Measurements from ENCODE around the gene NAMPT.
A peak's percentile ranks its signal among the peaks of the same experiment; 100 is the strongest.
"Not testable (repeated sequence)": the region's sequence is repeated elsewhere in the genome, so short reads cannot be mapped to it uniquely, and the experiment has no call there.

Gene NAMPT

DNA sequence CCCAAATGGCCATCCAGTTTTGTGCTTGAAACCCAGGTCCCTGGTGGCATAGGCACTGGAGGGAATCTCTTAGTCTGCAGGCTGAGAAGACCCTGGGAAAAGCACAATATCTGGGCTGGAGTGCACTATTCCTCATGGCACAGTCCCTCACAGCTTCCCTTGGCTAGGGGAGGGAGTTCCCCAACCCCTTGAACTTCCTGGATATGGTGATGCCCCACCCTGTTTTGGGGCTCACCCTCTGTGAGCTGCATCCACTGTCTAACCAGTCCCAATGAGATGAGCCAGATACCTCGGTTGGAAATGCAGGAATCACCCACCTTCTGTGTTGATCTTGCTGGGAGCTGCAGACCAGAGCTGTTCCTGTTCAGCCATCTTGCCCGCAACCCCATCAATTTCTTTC is 19.8 kb upstream of the NAMPT start:
- DNase-seq (ENCODE audit: low read depth), result no peak

DNA sequence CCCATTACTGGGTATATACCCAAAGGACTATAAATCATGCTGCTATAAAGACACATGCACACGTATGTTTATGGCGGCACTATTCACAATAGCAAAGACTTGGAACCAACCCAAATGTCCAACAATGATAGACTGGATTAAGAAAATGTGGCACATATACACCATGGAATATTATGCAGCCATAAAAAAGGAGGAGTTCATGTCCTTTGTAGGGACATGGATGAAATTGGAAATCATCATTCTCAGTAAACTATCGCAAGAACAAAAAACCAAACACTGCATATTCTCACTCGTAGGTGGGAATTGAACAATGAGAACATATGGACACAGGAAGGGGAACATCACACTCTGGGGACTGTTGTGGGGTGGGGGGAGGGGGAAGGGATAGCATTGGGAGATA is 13.8 kb upstream of the NAMPT start:
- not testable (repeated sequence) for DNase-seq (ENCODE audit: low read depth)

DNA sequence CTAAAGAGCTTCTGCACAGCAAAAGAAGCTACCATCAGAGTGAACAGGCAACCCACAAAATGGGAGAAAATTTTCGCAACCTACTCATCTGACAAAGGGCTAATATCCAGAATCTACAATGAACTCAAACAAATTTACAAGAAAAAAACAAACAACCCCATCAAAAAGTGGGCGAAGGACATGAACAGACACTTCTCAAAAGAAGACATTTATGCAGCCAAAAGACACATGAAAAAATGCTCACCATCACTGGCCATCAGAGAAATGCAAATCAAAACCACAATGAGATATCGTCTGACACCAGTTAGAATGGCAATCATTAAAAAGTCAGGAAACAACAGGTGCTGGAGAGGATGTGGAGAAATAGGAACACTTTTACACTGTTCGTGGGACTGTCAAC is 13.4 kb upstream of the NAMPT start:
- not testable (repeated sequence) for DNase-seq (ENCODE audit: low read depth)

DNA sequence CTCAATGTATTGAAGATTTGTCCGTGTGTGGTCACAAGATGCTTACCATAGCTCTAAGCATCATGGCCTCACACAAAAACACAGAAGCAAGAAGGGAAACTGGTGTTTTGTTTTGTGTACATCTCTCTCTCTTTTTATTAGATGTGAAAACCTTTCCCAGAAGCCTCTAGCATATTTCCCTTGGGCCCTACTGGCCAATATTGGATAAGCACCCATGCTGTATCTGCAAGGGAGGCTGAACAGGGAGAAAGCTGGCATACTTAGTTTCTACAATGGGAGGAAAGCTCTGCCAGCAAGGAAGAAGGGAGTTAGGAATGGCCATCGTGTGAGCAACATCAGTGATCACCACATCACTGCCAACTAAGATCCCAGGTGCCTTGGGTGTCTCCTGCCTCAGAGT is 9.6 kb upstream of the NAMPT start:
- no peak for DNase-seq (ENCODE audit: low read depth)

DNA sequence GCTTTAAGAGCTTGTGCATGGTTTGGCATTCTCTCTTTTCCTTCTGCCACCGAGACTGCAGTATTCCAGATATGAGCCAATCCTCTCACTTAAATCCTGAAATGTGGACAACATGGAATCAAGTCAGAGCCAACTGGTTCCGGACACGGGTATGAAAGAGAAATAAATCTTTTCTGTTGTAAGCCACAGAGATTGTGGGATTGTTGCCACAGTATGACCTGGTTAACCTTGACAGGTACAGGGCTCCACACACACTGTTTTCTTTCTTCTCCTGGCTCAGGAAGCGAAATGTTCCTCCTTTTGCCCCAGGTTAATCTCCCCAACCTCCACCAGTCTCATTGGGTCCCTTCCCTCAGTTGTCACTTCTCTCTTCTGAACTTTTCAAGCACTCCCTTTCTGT is 6.5 kb upstream of the NAMPT start:
- DNase-seq (ENCODE audit: low read depth), result no peak

DNA sequence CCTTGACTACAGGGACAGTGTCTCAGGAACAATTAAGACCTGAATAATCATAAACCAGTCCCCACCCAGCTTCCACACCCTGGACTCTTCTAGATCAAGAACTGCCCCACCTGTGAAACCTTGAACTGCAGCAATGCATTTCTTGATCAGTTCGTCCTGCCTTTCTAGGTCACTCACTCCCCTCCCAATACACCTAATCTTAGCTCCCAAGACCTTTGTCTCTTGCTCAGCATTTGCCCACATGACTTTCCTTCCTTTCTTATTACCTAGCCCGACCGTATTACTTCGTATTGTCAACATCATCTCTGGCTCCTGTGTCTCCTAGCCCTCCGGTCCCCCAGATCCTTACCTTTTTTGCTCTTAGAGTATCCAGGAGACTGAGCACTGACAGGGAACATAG is 5.5 kb upstream of the NAMPT start:
- no peak for DNase-seq (ENCODE audit: low read depth)

DNA sequence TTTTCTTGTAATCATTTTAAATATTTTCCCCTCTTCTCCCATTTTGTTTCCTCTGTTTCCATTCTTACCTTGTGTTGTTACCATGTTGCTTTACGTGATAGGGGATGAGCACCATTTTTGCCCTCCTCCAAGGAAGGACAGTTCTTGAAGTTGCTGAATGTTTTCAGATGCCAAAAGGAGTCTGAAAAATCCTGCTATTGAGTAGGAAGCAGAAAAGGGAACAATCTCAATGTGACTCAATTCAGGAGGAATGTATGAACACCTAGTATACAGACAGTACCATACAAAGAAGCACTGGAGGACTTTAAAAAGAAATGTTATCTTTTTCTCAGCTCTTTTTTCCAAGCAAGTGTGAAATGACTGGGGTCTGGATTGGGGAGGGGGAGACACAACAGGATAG is 5.1 kb upstream of the NAMPT start:
- DNase-seq (ENCODE audit: low read depth), result no peak

DNA sequence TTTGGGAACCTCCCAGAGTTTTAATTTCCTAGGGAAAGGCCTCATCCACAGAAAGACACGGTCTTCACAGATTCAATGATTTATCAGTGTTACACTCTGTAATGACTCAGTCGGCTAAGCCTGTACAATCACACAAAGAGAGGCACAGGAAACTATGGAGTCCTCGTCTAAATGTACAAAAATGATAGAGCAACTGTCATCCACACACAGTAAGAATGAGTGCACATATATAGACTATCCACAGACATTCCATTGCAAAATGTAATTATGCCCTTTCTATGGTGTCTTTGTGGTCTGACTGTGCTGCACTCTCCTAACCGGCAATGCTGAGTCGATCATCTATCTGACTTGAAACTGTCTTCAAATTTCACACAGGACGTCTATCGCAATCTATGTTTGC is 3.5 kb upstream of the NAMPT start:
- DNase-seq (ENCODE audit: low read depth), result no peak

DNA sequence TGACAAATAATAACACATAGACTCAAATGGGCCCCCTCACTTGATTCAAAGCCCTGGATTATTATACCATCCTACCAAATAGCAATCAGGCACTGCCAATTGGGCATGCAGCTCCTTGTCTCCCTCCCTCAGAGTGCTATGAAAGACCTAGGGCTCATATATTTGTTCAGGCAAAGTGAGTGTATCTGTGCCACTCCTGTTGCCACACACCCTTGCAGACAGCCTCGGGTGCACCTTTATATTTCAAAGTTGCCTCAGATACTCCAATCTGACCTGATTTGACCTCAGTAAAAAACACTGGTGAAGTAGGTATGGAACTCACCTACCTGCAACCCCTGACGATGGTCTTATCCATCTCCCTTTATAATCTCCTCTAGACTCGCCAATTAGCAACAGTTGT is 3.0 kb upstream of the NAMPT start:
- DNase-seq (ENCODE audit: low read depth), result no peak

DNA sequence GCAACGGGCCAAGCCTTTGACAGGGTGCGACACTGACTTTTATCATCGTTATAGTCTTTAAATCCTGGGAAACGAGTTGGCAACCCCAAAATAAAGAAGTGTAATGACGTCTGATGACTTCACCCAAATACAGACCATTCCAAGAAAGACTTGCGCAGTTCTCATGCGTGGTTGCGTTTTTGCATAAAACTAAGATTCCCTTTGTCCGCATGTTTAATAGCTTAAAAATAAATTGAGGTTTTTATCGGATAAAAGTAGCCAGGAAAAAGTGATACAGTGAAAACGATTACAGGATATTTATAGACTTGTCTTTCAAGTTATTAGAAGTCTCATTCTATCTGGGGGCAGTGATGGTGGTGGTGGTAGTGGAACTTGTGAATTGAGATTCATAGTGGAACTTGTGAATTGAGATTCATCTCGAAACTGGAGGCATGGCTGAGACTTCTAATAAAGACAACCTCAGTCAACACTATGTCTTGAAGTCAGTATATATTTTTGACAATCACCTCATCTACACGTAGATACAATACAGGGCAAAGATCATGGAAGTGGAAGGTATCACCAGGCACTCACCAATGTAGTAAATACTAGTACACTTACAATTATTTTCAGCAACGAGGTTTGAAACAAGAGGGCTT is 1.2 kb upstream of the NAMPT start:
- DNase-seq (ENCODE audit: low read depth), result no peak

DNA sequence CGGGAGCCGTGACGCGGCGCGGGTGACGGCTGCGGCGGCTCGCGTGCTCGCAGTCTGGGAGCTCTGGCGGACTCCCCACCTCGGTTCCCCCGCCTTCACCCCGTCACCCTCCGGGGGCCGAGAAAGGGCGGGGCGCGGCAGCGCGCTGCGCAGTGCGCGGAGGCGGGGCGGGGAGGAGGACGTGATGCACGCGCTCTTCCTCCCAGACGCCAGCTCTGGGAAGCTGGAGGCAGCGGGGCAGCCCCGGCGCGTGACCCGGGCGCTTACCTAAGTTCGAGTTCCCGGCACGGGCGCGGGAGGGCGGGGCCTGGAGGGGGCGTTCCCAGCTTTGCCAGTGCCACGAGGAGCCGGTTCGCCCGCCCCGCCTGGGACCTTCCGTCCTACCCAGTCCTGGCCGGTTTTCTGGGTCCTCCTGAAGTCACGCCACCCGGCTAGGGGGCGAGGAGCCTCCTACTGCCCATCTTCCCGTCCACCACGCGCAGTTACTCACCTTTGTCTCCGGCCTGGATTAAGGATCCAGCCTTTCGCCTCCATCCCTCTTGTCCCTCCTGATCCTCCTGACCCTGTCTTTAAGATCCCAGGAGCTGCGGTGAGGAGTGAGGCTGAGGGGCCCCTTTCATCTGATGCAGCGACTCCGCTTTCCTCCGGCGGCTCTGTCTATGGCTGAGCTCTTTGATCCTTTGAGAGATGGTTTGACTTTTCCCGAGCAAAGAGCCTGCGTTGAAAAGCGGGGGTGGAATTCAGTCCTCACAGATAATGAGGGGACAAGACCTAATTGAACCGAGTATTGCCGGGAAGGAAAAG is 470 bp upstream of the NAMPT start:
- DNase-seq (ENCODE audit: low read depth), result peak; percentile 96

DNA sequence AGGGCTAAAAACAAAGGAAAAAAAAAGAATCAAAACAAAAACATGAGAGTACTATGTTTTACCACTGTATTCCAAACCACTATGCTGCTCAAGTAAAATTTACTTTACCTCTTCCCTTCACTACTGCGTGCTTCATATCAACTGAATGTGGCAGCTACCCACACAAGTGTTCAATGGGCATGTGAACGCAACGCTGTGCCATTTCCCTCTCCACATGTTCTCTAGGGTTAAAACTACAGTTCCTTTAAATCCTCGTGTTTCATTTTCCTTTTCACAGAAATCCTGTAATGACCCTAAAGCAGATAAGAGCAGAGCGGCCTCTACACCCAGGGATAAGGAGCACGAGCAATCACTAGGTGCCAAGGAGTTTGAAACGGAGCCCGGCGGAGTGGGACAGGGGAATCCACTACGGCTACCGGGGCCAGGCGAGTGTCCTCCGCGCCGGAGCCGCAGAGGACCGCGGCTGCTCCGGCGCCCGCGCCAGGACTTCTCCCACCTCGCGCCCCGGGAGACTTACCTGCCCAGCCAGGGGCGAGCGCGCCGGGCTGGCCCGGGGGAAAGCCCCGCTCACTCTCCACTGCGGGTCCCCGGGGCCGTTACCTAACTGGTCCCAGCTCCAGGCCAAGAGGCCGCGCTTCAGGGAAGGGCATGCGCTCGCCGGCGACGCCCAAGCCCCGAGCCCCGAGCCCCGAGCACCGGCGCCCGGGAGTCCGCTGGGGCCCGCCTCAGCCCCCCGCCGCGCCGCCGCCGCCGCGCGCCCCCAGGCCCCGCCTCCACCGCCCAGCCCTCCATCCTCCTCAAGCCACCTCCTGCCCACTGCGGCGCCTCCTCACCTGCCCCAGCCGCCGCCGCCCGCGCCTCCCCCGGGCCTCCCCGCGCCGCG is 711 bp downstream of the NAMPT start:
- peak; percentile 37 for DNase-seq (ENCODE audit: low read depth)

DNA sequence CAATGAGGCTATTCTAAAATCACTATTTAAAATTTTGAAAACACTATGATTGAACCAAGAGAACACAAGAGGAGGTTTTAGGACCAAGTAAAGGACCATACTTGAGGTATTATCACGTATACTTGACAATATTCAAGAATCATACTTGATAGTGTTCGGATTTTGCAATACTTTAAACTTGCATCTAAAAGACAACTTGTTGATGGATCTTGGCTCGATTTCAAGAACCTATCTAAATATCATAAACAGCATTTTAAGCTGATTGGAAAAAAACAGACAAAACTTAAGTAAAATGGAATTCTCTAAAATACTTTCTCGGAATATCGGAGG is 1.3 kb downstream of the NAMPT start:
- no peak for DNase-seq (ENCODE audit: low read depth)

DNA sequence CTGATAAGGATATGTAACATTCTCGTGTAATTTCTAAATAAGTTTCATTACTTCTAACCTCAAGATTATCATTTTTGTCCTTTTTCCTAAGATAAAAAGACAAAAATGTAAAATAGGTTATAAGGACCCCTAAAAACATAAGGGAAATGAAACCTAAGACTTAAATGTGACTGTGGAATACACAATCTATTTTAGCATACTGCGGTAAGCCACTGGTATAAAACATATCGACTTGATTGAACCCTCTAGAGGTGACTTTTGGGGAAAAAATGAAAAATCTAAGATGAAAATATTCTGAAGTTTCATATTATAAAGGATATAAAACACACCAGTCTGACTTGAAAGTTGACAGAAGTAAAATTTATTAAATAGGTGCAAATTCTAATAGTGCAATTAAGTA is 1.9 kb downstream of the NAMPT start:
- no peak for DNase-seq (ENCODE audit: low read depth)

DNA sequence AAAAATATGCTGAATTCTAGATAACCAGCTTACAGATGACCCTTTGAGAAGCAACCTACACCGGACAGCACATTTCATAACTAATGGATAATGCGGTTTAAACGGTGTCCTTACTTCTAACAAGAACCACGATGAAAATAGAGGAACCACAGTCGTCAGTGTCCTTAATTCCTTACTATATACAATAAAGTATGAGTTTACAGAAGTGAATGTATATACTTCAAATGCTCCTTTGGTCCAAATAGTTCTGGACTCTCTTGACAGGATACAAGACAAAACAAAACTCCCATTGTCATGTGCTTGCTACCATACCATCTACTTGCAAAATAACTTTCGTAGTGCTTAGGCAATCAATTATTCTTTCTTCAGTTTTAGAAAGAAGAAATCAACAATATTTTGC is 2.4 kb downstream of the NAMPT start:
- no peak for DNase-seq (ENCODE audit: low read depth)

DNA sequence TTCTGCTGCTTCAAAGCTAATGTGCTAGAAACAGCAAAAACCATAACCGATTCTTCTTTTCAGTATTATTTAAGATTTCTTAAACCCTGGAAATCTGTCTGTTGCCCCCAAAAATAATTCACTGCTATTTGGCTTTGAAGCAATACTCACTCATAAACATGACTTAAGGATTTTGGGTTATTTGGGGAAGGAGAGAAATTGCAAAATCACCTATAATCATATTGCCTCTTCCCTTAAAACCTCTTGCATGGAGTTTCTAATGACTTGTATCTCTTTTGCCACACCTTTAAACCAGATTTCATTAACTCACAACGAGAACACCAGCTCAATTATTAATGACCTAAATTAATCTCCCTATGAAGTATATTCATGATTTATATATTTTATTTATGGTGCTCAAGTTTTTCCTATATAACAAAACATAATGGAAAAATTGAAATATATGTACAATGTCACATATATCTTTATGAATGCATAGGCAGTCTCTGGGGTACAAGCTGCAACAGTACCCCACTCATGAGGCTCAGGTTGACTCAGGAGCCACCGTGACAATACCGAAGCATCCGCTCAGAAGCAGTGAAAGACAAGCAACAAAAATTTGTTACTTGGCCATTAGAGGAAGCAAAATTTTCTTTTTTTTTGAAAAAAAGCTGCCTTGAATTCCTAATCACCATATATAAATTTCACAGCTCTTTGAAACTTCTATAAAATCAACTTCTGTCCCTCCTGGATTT is 3.0 kb downstream of the NAMPT start:
- no peak for DNase-seq (ENCODE audit: low read depth)

DNA sequence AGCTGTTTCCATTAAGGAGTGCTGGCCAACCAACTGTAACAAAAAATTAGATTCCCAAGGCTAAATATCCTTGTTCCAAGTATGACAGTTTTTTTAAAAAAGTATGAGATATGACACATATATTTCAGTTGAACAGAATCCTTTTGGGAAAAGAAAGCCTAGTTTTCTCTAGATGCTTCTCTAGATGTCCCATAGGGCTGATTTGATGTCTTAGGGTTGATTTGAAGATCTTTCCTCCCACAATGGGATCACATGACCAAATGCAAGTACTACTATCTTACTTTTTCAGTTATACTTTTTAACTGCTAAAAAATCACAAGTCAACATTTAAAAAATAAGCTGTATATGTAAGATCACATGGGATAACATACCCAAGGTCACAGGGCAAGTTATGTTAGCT is 3.7 kb downstream of the NAMPT start:
- DNase-seq (ENCODE audit: low read depth), result no peak

DNA sequence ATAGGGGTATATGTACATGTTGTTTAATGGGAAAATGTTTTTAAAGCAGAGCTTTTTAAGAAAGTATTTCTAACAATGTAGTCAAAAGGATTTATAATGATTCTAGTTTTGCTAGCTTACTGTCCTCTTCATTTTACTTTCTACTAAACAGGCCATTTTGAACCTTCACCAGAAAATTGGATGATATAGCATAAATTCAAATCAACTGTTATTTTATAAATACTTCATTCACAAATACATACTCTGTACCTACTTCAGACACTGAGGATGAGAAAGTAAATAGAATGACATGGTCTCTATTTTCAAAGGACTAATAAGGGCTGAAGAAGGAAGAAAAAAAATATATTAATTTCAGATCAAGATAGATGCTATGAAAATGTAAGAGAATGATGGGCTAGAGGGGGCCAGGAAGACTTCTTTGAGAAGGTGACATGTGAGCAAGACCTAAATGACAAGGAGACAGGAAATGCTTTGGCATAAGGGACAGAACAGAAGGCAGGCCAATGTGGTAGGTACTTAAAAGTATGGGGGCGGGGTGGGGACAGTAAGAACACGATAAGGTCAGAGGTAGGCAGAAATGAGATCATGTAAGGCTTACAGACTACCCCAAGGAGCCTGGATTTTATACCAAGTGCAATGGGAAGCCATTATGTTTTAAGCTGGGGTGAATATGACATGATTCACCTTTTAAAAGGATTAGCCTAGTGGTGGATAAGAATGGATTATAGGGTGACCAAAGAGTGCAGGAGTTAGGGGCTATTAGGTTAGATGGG is 5.2 kb downstream of the NAMPT start:
- DNase-seq (ENCODE audit: low read depth), result no peak

DNA sequence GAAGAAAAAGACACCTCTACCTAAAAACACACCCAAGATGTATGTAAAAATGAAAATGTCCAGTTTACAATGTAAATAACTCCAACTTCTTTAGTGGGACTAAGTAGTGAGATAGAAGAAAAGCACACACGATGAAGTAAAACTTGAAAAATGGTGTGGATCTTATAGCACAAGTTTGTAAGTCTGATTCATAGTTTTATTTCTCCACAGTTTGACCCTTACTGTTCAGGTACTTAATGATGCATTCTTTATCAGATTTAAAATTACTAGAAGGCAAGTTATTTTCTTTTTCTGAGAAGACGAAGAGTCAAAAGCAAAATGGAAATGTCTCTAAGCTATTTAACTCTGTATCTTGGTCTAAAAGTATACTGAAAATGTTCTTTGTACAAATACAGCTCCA is 6.1 kb downstream of the NAMPT start:
- DNase-seq (ENCODE audit: low read depth), result no peak

DNA sequence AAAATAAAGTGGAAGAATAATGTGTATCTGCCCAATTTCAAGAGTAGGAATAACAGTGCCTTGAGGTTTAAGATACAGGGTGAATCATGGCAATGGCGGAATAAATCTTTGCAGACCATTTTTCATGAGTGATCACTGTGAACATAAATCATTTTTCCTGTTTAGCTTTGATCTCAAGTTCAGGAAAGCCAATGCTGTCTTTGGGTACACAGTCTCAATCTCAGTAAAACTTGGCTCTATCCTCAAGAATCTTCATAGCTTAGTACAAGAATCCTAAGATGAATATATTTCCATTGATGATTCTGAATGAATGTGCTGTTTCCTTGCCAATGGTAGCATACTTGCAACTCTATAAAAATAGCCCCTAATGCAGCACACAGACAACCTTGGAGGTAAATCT is 6.8 kb downstream of the NAMPT start:
- DNase-seq (ENCODE audit: low read depth), result no peak

DNA sequence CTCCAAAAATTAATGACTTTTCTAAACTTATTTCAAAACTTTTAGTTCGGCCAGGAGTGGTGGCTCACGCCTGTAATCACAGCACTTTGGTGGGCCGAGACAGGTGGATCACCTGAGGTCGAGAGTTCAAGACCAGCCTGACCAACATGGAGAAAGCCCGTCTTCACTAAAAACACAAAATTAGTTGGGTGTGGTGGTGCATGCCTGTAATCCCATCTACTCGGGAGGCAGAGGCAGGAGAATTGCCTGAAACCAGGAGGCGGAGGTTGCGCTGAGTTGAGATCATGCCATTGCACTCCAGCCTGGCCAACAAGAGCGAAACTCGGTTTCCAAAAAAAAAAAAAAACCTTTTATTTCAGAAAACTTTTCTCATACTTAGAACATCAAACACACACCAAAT is 8.3 kb downstream of the NAMPT start:
- DNase-seq (ENCODE audit: low read depth), result no peak

All from activated T-cell treated with anti-CD3 and anti-CD28 coated beads for 1 hour (primary cell).